H1 (cell line): ENCODE data around the gene OR2L2. TPM values are rescaled to one million over a fixed set of nuclear protein-coding genes. Genes with fewer than 3 reads are reported as not detected.

Experiments used
- CTCF ChIA-PET: fragments of 300-600 bp; sonication (Branson Sonifier 250); formaldehyde crosslinking; loops from one replicate; lab custom pipeline; 2021; ENCODE audit not compliant: partially characterized antibody; lab: Charles Lee
- POLR2A ChIA-PET: fragments of 300-600 bp; sonication (Branson Sonifier 250); formaldehyde crosslinking; loops from one replicate; lab custom pipeline; 2021; ENCODE audit warnings: inconsistent platforms; ENCODE audit not compliant: partially characterized antibody; lab: Charles Lee
- DNase-seq, 2 experiments: peaks; one replicate each; pipeline versions ENCODE4 v3.0.0 to v3.0.0-alpha.2; 2010 to 2022; ENCODE audit warnings: low spot score in 2 of 2, low read depth in 1 of 2, mixed read lengths in 1 of 2
- FAIRE-seq: peaks from 2 replicates; lab custom pipeline; 2011; peaks lifted over from hg19 to GRCh38; lab: Jason Lieb, UNC
- H2AFZ ChIP-seq: 2 replicates; pipeline ENCODE4 v1.8.1; 2012; ENCODE audit warnings: low read length, inconsistent platforms
- H2AK5ac ChIP-seq: 2 replicates; pipeline ENCODE4 v1.6.1; 2013; ENCODE audit warnings: low read depth, low read length
- H2BK120ac ChIP-seq: replicated peaks from 2 replicates; pipeline ENCODE3; 2013; ENCODE audit warnings: low read depth, low read length, inconsistent platforms
- H2BK12ac ChIP-seq: 2 replicates; pipeline ENCODE4 v1.6.1; 2013; ENCODE audit warnings: low read depth, low read length
- H2BK15ac ChIP-seq: 2 replicates; pipeline ENCODE4 v1.6.1; 2013; ENCODE audit warnings: low read length
- H2BK20ac ChIP-seq: 2 replicates; pipeline ENCODE4 v1.6.1; 2013; ENCODE audit warnings: low read length
- H2BK5ac ChIP-seq: 2 replicates; pipeline ENCODE4 v1.6.1; 2013; ENCODE audit warnings: low read depth, low read length
- H3K14ac ChIP-seq: 2 replicates; pipeline ENCODE4 v1.6.1; 2013; ENCODE audit warnings: inconsistent platforms; ENCODE audit not compliant: insufficient read length
- H3K18ac ChIP-seq: 2 replicates; pipeline ENCODE4 v1.6.1; 2013; ENCODE audit warnings: low read length; ENCODE audit errors: extremely low read depth
- H3K23ac ChIP-seq: 2 replicates; pipeline ENCODE4 v1.6.1; 2013; ENCODE audit warnings: inconsistent platforms; ENCODE audit not compliant: insufficient read length
- H3K23me2 ChIP-seq: 2 replicates; pipeline ENCODE4 v1.6.1; 2013; ENCODE audit warnings: low read depth, low read length
- H3K27ac ChIP-seq: 2 replicates; pipeline ENCODE4 v1.6.1; 2011; ENCODE audit warnings: low read depth, low read length, inconsistent platforms
- H3K27me3 ChIP-seq, 4 experiments: replicated peaks in 1 of 4; 1 replicate in 1 of 4; 2 replicates in 3 of 4; pipeline versions ENCODE4 v1.6.1 to v1.8.1; 2011 to 2013; ENCODE audit warnings: low read length in 3 of 4, mild to moderate bottlenecking in 3 of 4, inconsistent platforms in 2 of 4, mixed read lengths in 2 of 4, moderate library complexity in 1 of 4; ENCODE audit not compliant: control insufficient read depth in 3 of 4, insufficient read depth in 3 of 4; ENCODE audit errors: extremely low read depth in 1 of 4
- H3K36me3 ChIP-seq, 4 experiments: 2 replicates each; pipeline versions ENCODE4 v1.6.1 to v1.8.1; 2011 to 2013; ENCODE audit warnings: mild to moderate bottlenecking in 4 of 4, low read length in 3 of 4, moderate library complexity in 2 of 4, control low read depth in 1 of 4, inconsistent platforms in 1 of 4; ENCODE audit not compliant: insufficient read depth in 4 of 4, control insufficient read depth in 2 of 4
- H3K4ac ChIP-seq: replicated peaks from 2 replicates; pipeline ENCODE3; 2013; ENCODE audit warnings: low read length, low read depth, mixed read lengths, inconsistent platforms; ENCODE audit not compliant: insufficient read length
- H3K4me1 ChIP-seq, 4 experiments: replicated peaks in 1 of 4; 1 replicate in 1 of 4; 2 replicates in 3 of 4; pipeline versions ENCODE4 v1.6.1 to v1.8.1; 2011 to 2013; ENCODE audit warnings: low read length in 3 of 4, inconsistent platforms in 2 of 4, mixed read lengths in 1 of 4; ENCODE audit not compliant: insufficient read depth in 4 of 4, control insufficient read depth in 3 of 4
- H3K4me2 ChIP-seq, 2 experiments: 2 replicates each; pipeline versions ENCODE4 v1.6.1 to v1.8.1; 2011 to 2013; ENCODE audit warnings: low read depth in 2 of 2, low read length in 2 of 2, control low read depth in 1 of 2, inconsistent platforms in 1 of 2, mild to moderate bottlenecking in 1 of 2; ENCODE audit not compliant: insufficient read depth in 1 of 2
- H3K4me3 ChIP-seq, 4 experiments: fragments of 200-600, 300-600 bp in 1 of 4; sonication (generic), shearing (Covaris generic), sonication (Bioruptor Twin) in 1 of 4; 2 replicates each; pipeline versions ENCODE4 v1.5.1 to v1.8.1; 2011 to 2016; ENCODE audit warnings: low read length in 4 of 4, low read depth in 3 of 4, control low read depth in 2 of 4, inconsistent platforms in 2 of 4, mild to moderate bottlenecking in 2 of 4, mixed read lengths in 1 of 4, moderate library complexity in 1 of 4; ENCODE audit not compliant: insufficient read depth in 2 of 4; ENCODE audit errors: extremely low read depth in 1 of 4
- H3K56ac ChIP-seq: replicated peaks from 2 replicates; pipeline ENCODE3; 2013; ENCODE audit warnings: low read depth, mild to moderate bottlenecking, mixed read lengths, low read length, inconsistent platforms; ENCODE audit not compliant: insufficient read length
- H3K79me1 ChIP-seq: 2 replicates; pipeline ENCODE4 v1.6.1; 2013; ENCODE audit warnings: low read depth, low read length, control low read depth
- H3K79me2 ChIP-seq, 2 experiments: 2 replicates each; pipeline versions ENCODE4 v1.6.1 to v1.8.1; 2012 to 2013; ENCODE audit warnings: low read length in 2 of 2, mild to moderate bottlenecking in 2 of 2, inconsistent platforms in 1 of 2; ENCODE audit not compliant: insufficient read depth in 2 of 2, control insufficient read depth in 1 of 2
- H3K9ac ChIP-seq, 4 experiments: replicated peaks in 1 of 4; 1 replicate in 1 of 4; 2 replicates in 3 of 4; pipeline versions ENCODE4 v1.6.1 to v1.8.1; 2011 to 2013; ENCODE audit warnings: low read depth in 3 of 4, low read length in 3 of 4, control low read depth in 2 of 4, mild to moderate bottlenecking in 2 of 4, moderate library complexity in 2 of 4, inconsistent platforms in 1 of 4; ENCODE audit errors: extremely low read depth in 1 of 4
- H3K9me3 ChIP-seq, 2 experiments: 2 replicates each; pipeline versions ENCODE4 v1.6.1 to v1.8.1; 2012 to 2013; ENCODE audit warnings: mild to moderate bottlenecking in 2 of 2, moderate library complexity in 2 of 2, control low read depth in 1 of 2, inconsistent platforms in 1 of 2, low read depth in 1 of 2, low read length in 1 of 2, mixed read lengths in 1 of 2; ENCODE audit not compliant: insufficient read depth in 2 of 2
- H4K20me1 ChIP-seq, 2 experiments: replicated peaks in 1 of 2; 2 replicates each; pipeline versions ENCODE3 to v1.8.1; 2011 to 2013; ENCODE audit warnings: inconsistent platforms in 2 of 2, low read length in 2 of 2, mild to moderate bottlenecking in 1 of 2; ENCODE audit not compliant: insufficient read depth in 2 of 2, control insufficient read depth in 1 of 2
- H4K5ac ChIP-seq: 2 replicates; pipeline ENCODE4 v1.6.1; 2013; ENCODE audit warnings: low read length, low read depth, mixed read lengths, inconsistent platforms; ENCODE audit not compliant: insufficient read length
- H4K8ac ChIP-seq: 2 replicates; pipeline ENCODE4 v1.8.0; 2013; ENCODE audit warnings: mild to moderate bottlenecking, moderate library complexity, low read length, inconsistent platforms; ENCODE audit not compliant: insufficient read depth; ENCODE audit errors: extremely low read depth
- H4K91ac ChIP-seq: replicated peaks from 2 replicates; pipeline ENCODE3; 2013; ENCODE audit warnings: low read length, mixed read lengths, inconsistent platforms; ENCODE audit not compliant: insufficient read length
- BACH1 ChIP-seq: IDR thresholded peaks from 2 replicates; pipeline ENCODE4 v1.6.1; 2012; ENCODE audit warnings: low read length, improper control_type of control experiment
- MAFK ChIP-seq: IDR thresholded peaks from 2 replicates; pipeline ENCODE4 v1.6.1; 2012; ENCODE audit warnings: low read depth, mild to moderate bottlenecking, improper control_type of control experiment, low read length
- WGBS, 2 experiments: shearing (Covaris generic) in 1 of 2; methylation state at CpG; one replicate each; pipeline versions ENCODE4 v1.1.6 to v1.1.7; 2013 to 2015; ENCODE audit warnings: low lambda C conversion rate in 2 of 2, mixed read lengths in 2 of 2, inconsistent platforms in 1 of 2, low coverage in 1 of 2, missing lambda C conversion rate in 1 of 2; ENCODE audit not compliant: insufficient replicate concordance in 2 of 2, insufficient coverage in 1 of 2, insufficient read length in 1 of 2; ENCODE audit errors: extremely low coverage in 1 of 2, missing lambda C conversion rate in 1 of 2; 5-methylcytosine and 5-hydroxymethylcytosine counted together
- polyA plus RNA-seq, 7 experiments: library from polyadenylated mRNA; depleted of rRNA in 3 of 7; stranded (reverse) in 5 of 7; unstranded in 2 of 7; fragments of >200 nt in 5 of 7; fragments of 200-250 nt in 2 of 7; gene quantifications; 1 replicate in 5 of 7; 2 replicates in 1 of 7; 4 replicates in 1 of 7; pipeline versions ENCODE4 v1.2.1 to v1.2.3, GENCODE V29; 2011 to 2013; ENCODE audit warnings: missing spikeins in 2 of 7, mixed read lengths in 2 of 7
- total RNA-seq: library from RNA; stranded (reverse); fragmentation: NEBNext Ultra II Directional; extraction: Animal tissue kit (Norgen Biotek cat#: 25700); gene quantifications from 2 replicates; pipeline ENCODE4 v1.2.1, GENCODE V29; 2021
- TF ChIP-seq, protein P1 (sequence below): IDR thresholded peaks from 2 replicates; pipeline ENCODE4 v1.6.1; 2012; ENCODE audit warnings: low read length, inconsistent platforms

The OR2L2 gene
- total and polyA plus RNA-seq, 2 of the 8 experiments (the other 6 are each of a cell fraction or from before 2014, with no cell fraction given) = not detected

DNA sequence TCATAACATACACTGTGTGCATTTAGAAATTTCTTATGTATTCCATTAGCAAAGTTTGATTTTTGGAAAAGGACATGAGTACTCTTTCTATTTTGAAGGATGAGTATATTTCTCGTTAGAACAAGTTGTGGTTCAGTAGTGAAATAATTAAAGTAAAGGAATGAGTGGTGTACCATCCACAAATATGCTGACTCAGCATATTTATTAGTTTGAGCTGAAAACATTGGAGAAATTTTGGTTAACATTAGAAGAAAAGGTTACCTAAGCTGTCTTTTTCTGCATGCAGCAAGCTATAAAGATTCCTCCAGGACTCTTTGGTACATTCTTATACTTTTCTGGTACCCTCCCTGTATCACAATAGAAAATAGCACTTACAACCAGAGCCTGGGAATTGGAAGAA is 22.1 kb upstream of the OR2L2 start:
- Histone ChIP-seq H3K9ac (no peak overlapping the region), H3K79me1 (no peaks in the 10 kb centered on the region), H2AFZ (no peak overlapping the region), H3K23ac (no peak overlapping the region), H3K4me1 (no peaks in the 10 kb centered on the region), H3K4ac (no peak overlapping the region), H2BK120ac (no peak overlapping the region), H2BK20ac (no peak overlapping the region), H4K20me1 (no peaks in the 10 kb centered on the region), H2BK5ac (no peak overlapping the region), H3K27me3 (no peaks in the 10 kb centered on the region), H3K4me2 (no peak overlapping the region), H4K5ac (no peak overlapping the region), H3K9me3 (peaks cover 57 to 63% of the 10 kb centered on the region in 2 experiments), H2BK12ac (no peak overlapping the region), H3K36me3 (no peaks in the 10 kb centered on the region; a peak in 1 of 8 replicates), H4K91ac (no peak overlapping the region), H3K56ac (no peak overlapping the region), H3K4me3 (no peak overlapping the region), H3K27ac (no peak overlapping the region), H4K8ac (no peak overlapping the region), H3K79me2 (no peaks in the 10 kb centered on the region), H2AK5ac (no peak overlapping the region), H3K18ac (no peak overlapping the region), H3K23me2 (no peaks in the 10 kb centered on the region), H3K14ac (no peak overlapping the region), H2BK15ac (no peak overlapping the region)
- TF ChIP-seq, protein P1, sequence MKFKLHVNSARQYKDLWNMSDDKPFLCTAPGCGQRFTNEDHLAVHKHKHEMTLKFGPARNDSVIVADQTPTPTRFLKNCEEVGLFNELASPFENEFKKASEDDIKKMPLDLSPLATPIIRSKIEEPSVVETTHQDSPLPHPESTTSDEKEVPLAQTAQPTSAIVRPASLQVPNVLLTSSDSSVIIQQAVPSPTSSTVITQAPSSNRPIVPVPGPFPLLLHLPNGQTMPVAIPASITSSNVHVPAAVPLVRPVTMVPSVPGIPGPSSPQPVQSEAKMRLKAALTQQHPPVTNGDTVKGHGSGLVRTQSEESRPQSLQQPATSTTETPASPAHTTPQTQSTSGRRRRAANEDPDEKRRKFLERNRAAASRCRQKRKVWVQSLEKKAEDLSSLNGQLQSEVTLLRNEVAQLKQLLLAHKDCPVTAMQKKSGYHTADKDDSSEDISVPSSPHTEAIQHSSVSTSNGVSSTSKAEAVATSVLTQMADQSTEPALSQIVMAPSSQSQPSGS = no peak
- TF ChIP-seq BACH1 (peak; percentile 45; the same call in 1 of the 2 replicates), MAFK (peak; percentile 100)
- DNase-seq = no peak
- FAIRE-seq = no peak
- WGBS, 2 experiments = 56% methylated on average over 1 of the region's 1 CpG; no CpG with 5 or more reads in 1 of the 2 experiments
- ChIA-PET CTCF (no interaction called here), POLR2A (no interaction called here)
